CD4-positive, alpha-beta T cell (primary cell): ENCODE results near the gene GRIN3B. TPM values are rescaled to one million over a fixed set of nuclear protein-coding genes. Genes with fewer than 3 reads are reported as not detected.

Source experiments
- ATAC-seq: fragments of 200-7000 bp; cut with Tn5 transposase; one replicate; pipeline ENCODE4 v1.10.0; 2022; ENCODE audit warnings: mild to moderate bottlenecking; ENCODE audit not compliant: poor library complexity
- CTCF ChIA-PET: fragments of 350-600 bp; sonication (Branson Sonifier 250); formaldehyde crosslinking; loops from one replicate; lab custom pipeline; 2021; ENCODE audit warnings: antibody characterized with exemption, inconsistent platforms; lab: Charles Lee
- POLR2A ChIA-PET: fragments of 350-600 bp; sonication (Branson Sonifier 250); formaldehyde crosslinking; loops from one replicate; lab custom pipeline; 2021; ENCODE audit warnings: antibody characterized with exemption, inconsistent platforms; lab: Charles Lee
- DNase-seq, 14 experiments: peaks; one replicate each; pipeline ENCODE4 v3.0.0-alpha.2; 2013 to 2020; ENCODE audit warnings: mixed read lengths in 2 of 14
- H3K27ac ChIP-seq, 2 donors: one replicate each; pipeline versions ENCODE4 v1.5.1 to v1.7.0; 2013; ENCODE audit warnings: low read length in 2 of 2, low read depth in 1 of 2, mild to moderate bottlenecking in 1 of 2
- H3K27me3 ChIP-seq, 2 experiments: 1 replicate in 1 of 2; 2 replicates in 1 of 2; pipeline versions ENCODE4 v1.6.1 to v1.7.0; 2013; ENCODE audit warnings: low read length in 2 of 2, control low read depth in 1 of 2, mild to moderate bottlenecking in 1 of 2, moderate library complexity in 1 of 2; ENCODE audit not compliant: insufficient read depth in 2 of 2, control insufficient read depth in 1 of 2
- H3K36me3 ChIP-seq: one replicate; pipeline ENCODE4 v1.6.1; 2013; ENCODE audit warnings: low read length, control low read depth; ENCODE audit not compliant: insufficient read depth
- H3K4me1 ChIP-seq: one replicate; pipeline ENCODE4 v1.6.1; 2013; ENCODE audit warnings: low read length, control low read depth; ENCODE audit not compliant: insufficient read depth
- H3K4me3 ChIP-seq: one replicate; pipeline ENCODE4 v1.5.1; 2013; ENCODE audit warnings: mild to moderate bottlenecking, low read length, moderate library complexity
- H3K9me3 ChIP-seq, 2 experiments: 1 replicate in 1 of 2; 2 replicates in 1 of 2; pipeline versions ENCODE4 v1.6.1 to v1.7.0; 2013; ENCODE audit warnings: low read length in 2 of 2, mild to moderate bottlenecking in 2 of 2, control low read depth in 1 of 2, moderate library complexity in 1 of 2; ENCODE audit not compliant: control insufficient read depth in 1 of 2, insufficient read depth in 1 of 2
- H3K27ac Mint-ChIP-seq: one replicate; pipeline ENCODE4 v1.8.0; 2020; ENCODE audit warnings: mixed read lengths
- H3K27me3 Mint-ChIP-seq: one replicate; pipeline ENCODE4 v1.8.0; 2021; ENCODE audit warnings: mixed read lengths
- H3K36me3 Mint-ChIP-seq: one replicate; pipeline ENCODE4 v1.8.0; 2021; ENCODE audit warnings: low read depth, mixed read lengths
- H3K4me1 Mint-ChIP-seq: one replicate; pipeline ENCODE4 v1.8.0; 2021; ENCODE audit warnings: low read depth, mixed read lengths
- H3K4me3 Mint-ChIP-seq: one replicate; pipeline ENCODE4 v1.8.0; 2020; ENCODE audit warnings: mild to moderate bottlenecking, mixed read lengths
- H3K9me3 Mint-ChIP-seq: one replicate; pipeline ENCODE4 v1.8.0; 2020; ENCODE audit warnings: mixed read lengths
- CTCF ChIP-seq: fragments of 200-600 bp; IDR thresholded peaks from one replicate; pipeline ENCODE4 v1.8.0; 2022; ENCODE audit warnings: antibody characterized with exemption, mild to moderate bottlenecking
- intact Hi-C, 2 experiments: fragments of 100-400 bp; cut with DNase I in 1 of 2; cut with micrococcal nuclease in 1 of 2; formaldehyde crosslinking; loops; one replicate each; pipeline versions ENCODE4 v1.15.1 to v1.9.0; 2023 to 2025; cut with DNase I, micrococcal nuclease
- total RNA-seq, 174 experiments: library from RNA in 2 of 174; stranded (reverse) in 2 of 174; gene quantifications; one replicate each; pipeline ENCODE4 v1.2.3 and lab custom pipeline; 2021 to 2026

Gene GRIN3B
- total RNA-seq, 2 experiments from 2014 or later: 0.17 to 0.22 TPM

- TF ChIP-seq CTCF: no peak
- ChIA-PET CTCF (interaction anchor here (1.1 to 2.1 kb wide), 4 partner anchors 10 to 217 kb away, joined by 3 to 8 read pairs (median 6); no protein-coding TSS in a partner anchor), POLR2A (interaction anchor here (0.7 to 10.0 kb wide), 14 partner anchors 8 to 248 kb away, joined by 3 to 203 read pairs (median 7); partner anchors contain the start of genes ABCA7, ARHGAP45, CIRBP and FAM174C)
- intact Hi-C loops: loop anchor here in 1 of 2 experiments (10.0 kb wide), 1 partner anchor 217 kb away; the partner anchor contains the start of genes ATP5F1D and MIDN
- H3K4me3 ChIP-seq: peak overlapping the region; percentile 99
- Mint-ChIP-seq H3K27me3 (no peaks in the 10 kb centered on the region), H3K27ac (peak overlapping the region; percentile 93), H3K4me3 (peak overlapping the region; percentile 99), H3K9me3 (no peaks in the 10 kb centered on the region), H3K36me3 (peaks cover 39% of the 10 kb centered on the region), H3K4me1 (peaks cover 26% of the 10 kb centered on the region)
- DNase-seq (peak in 3 of 14 experiments; percentile 32 to 58 (median 48)), ATAC-seq (peak; percentile 6)
- H3K36me3 ChIP-seq: peaks cover 22% of the 10 kb centered on the region
- H3K27me3 ChIP-seq: no peaks in the 10 kb centered on the region
- no peaks in the 10 kb centered on the region for H3K9me3 ChIP-seq
- peaks cover 53% of the 10 kb centered on the region for H3K4me1 ChIP-seq
- peak overlapping the region; percentile 49 to 85 for H3K27ac ChIP-seq
Observed at GRCh38 chr19:1027650-1028061, 27.4 kb downstream of the GRIN3B start.

- Mint-ChIP-seq H3K36me3 (peaks cover 46% of the 10 kb centered on the region), H3K27ac (peak overlapping the region; percentile 93), H3K4me3 (peak overlapping the region; percentile 94), H3K27me3 (no peaks in the 10 kb centered on the region), H3K4me1 (peaks cover 32% of the 10 kb centered on the region), H3K9me3 (no peaks in the 10 kb centered on the region)
- Histone ChIP-seq H3K36me3 (peaks cover 27% of the 10 kb centered on the region), H3K4me3 (peak overlapping the region; percentile 99), H3K27me3 (no peaks in the 10 kb centered on the region), H3K27ac (peak overlapping the region; percentile 70 to 85), H3K4me1 (peaks cover 59% of the 10 kb centered on the region), H3K9me3 (no peaks in the 10 kb centered on the region)
- peak; percentile 39 for ATAC-seq
- ChIA-PET CTCF (interaction anchor here (0.9 to 2.1 kb wide), 4 partner anchors 10 to 216 kb away, joined by 3 to 8 read pairs (median 6); no protein-coding TSS in a partner anchor), POLR2A (interaction anchor here (0.7 to 10.0 kb wide), 16 partner anchors 8 to 243 kb away, joined by 3 to 203 read pairs (median 6); partner anchors contain the start of genes ABCA7, ARHGAP45, CIRBP and MED16)
- DNase-seq: peak in 13 of 14 experiments; percentile 53 to 85 (median 72)
- intact Hi-C loops: loop anchor here in 1 of 2 experiments (10.0 kb wide), 1 partner anchor 217 kb away; the partner anchor contains the start of genes ATP5F1D and MIDN
- TF ChIP-seq CTCF: no peak
Observed at GRCh38 chr19:1028062-1028926, 28.1 kb downstream of the GRIN3B start.

DNA sequence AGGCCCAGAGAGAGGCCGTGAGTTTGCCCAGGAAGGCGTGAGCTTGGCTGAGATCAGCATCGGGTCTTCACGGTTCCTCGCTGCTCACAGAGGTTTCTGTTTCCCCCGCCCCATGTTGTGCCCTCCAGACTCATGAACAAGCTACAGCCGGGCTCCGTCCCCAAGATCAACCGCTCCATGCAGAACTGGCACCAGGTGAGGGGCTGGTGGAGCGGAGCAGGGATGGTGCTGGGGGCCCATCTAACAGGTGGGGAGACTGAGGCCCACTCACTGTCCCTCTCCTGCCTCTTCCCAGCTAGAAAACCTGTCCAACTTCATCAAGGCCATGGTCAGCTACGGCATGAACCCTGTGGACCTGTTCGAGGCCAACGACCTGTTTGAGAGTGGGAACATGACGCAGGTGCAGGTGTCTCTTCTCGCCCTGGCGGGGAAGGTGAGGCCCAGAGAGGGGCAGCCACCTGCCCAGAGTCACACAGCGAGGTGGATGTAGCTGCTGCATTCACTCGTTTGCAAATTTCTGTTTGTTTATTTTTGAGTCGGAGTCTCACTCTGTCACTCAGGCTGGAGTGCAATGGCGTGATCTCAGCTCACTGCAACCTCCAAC is 32.1 kb downstream of the GRIN3B start:
- no peaks in the 10 kb centered on the region for H3K9me3 ChIP-seq
- no peak overlapping the region for H3K4me3 Mint-ChIP-seq
- H3K27me3 ChIP-seq: no peaks in the 10 kb centered on the region
- DNase-seq (no peak), ATAC-seq (no peak)
- H3K4me1 ChIP-seq: peaks cover 76% of the 10 kb centered on the region
- H3K4me3 ChIP-seq: no peak overlapping the region
- H3K36me3 Mint-ChIP-seq: peaks cover 67% of the 10 kb centered on the region
- no peak overlapping the region for H3K27ac ChIP-seq
- peaks cover 44% of the 10 kb centered on the region for H3K4me1 Mint-ChIP-seq
- CTCF ChIA-PET: interaction anchor here (0.6 to 1.3 kb wide), 2 partner anchors 11 to 123 kb away, joined by 3 read pairs; no protein-coding TSS in a partner anchor
- H3K36me3 ChIP-seq: peaks cover 50% of the 10 kb centered on the region
- H3K27me3 Mint-ChIP-seq: no peaks in the 10 kb centered on the region
- no peaks in the 10 kb centered on the region for H3K9me3 Mint-ChIP-seq
- POLR2A ChIA-PET: interaction anchor here (0.6 to 10.0 kb wide), 6 partner anchors 11 to 237 kb away, joined by 3 to 186 read pairs (median 4); partner anchors contain the start of genes ARHGAP45, CIRBP and RNU6-2
- intact Hi-C loops: no loop called here
- TF ChIP-seq CTCF: no peak
- H3K27ac Mint-ChIP-seq: peak overlapping the region; percentile 86
